HG02852 (cell line): ENCODE data around the gene UNC5C.
"Not testable (repeated sequence)": the region's sequence is repeated elsewhere in the genome, so short reads cannot be mapped to it uniquely, and the experiment has no call there.

Experiments used
- ATAC-seq: cut with Tn5 transposase; IDR thresholded peaks from one replicate; pipeline ENCODE4 v1.9.1; 2021; ENCODE audit warnings: mild to moderate bottlenecking, moderate library complexity; ENCODE audit not compliant: unreplicated experiment

UNC5C gene

DNA sequence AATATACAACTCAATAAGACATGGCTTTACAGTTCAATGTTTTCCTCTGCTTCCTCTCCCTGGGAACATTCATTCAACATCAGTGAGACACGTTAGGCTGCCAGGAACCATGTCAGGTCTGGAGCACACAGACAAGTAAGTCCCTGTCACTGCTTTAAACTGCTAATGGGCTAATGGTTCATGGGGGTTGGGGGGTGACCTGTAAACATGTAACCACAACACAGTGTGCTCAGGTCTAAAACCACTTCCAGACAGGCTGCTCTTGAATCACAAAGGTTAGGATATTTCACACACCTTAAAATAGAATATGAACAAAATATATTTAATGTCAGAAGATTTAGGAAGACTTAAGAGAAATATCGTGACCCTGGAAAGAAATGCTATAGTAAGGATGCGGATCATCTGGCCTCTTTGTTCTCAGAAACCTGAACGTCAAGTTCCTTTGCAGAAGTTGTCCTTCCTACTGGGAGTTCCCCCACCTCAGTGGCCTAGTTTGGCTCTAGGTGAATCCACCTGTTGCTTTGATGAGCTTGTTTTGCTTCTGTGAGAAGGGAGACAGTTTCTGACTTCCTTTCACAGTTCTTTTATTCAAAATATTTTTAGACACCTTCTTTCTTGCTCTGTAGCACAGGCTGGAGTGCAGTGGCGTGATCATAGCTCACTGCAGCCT is 359.9 kb downstream of the UNC5C start:
- no peak for ATAC-seq

DNA sequence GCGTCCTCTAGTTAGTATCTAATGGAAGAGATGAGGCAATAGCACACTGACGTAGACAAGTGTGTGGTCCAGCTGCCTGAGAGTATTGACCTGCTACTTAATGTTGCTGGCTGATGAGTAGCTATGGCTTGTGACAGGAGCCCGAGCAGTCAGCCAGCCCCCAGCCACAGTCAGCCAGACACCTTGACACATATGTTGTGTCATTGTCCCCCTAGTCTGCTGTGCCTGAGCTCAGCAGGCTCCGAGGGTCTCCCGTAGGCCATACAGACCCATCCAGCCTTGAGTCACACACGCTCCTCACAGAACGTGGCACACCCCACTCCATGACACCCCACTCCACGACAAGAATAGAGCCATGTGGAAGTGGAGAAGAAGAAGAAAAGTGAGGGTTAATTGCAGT is 362.1 kb downstream of the UNC5C start:
- no peak for ATAC-seq

DNA sequence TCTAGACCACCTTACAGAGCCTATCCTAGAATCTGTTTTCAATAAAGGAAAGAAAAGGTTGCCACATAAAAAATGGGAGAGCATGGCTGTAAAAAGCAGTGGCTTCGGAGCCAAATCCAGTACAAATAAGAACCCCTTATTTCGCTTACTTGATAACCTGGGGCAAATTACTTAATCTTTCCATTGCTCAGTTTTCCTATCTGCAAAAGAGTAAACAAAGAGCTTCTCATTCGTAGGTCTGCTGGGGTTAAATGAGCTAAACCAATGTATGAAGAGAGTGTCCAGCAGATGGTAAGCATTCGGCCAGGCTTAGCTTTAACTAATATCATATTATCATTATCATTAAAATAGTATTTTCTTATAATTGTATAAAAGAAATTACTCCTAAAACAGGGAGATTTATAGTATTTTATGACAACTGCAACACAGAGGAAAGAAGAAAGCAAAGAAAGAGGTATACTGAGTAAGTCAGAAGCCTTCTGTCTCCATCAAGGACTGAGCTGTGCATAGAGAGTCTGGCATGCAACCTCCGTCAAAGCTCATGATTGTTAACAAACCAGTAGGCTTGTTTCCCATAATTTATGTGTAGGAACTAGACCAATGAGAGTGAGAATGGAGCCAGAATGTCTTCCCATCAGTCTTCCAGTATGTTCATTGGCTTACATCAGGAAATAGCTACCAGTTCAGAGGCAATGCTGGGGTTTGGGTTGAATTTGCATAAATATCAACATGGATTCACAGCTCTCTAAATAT is 364.9 kb downstream of the UNC5C start:
- no peak for ATAC-seq

DNA sequence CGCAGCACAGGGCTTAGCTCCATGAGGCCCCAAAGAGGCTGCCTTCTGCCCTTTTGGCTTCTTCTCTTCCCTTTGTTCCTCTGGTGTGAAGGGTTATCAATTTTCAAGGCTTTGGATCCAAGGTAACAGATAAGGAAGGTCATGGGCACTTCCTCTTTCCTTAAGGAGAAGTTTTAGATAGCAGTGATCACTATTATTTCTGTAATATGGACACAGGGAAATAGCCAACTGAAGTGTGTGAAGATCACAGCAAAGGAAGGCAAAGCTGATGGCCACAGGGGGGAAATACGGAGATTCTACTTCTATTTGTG is 366.8 kb downstream of the UNC5C start:
- no peak for ATAC-seq

DNA sequence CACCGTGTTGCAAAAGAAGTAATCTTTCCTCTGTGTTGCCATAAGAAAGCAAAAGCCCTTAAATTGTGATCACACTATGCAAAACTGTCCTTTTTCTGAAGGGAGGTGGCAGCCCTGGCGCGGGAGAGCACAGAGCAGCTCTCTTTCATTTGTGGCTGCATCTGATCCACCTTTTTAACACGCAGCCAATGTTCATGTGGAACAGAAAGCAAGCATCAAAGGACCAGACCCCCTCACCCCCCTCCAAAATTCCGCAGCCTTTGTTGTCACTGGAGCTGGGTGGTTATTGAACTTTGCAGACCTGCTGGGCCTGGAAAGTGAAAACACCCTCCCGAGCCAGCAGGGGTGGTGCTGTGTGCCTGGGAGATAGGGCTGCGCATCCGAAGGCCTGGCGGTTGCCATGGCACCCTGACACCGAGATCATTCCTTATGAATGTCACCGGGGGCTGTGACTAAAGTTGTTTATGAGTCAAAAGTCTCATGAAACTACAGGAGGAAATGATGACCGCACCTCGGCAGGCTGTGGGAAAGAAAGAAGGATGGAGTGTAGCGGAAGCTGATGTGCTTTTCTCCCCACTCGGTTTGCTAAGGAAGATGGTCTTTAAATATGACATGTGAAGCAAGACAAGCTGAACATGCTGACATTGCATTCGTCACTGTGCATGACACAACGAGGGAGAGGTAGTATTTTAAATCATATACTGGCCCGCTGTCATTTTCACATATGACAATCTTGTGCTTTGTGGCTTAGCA is 367.4 kb downstream of the UNC5C start:
- no peak for ATAC-seq

DNA sequence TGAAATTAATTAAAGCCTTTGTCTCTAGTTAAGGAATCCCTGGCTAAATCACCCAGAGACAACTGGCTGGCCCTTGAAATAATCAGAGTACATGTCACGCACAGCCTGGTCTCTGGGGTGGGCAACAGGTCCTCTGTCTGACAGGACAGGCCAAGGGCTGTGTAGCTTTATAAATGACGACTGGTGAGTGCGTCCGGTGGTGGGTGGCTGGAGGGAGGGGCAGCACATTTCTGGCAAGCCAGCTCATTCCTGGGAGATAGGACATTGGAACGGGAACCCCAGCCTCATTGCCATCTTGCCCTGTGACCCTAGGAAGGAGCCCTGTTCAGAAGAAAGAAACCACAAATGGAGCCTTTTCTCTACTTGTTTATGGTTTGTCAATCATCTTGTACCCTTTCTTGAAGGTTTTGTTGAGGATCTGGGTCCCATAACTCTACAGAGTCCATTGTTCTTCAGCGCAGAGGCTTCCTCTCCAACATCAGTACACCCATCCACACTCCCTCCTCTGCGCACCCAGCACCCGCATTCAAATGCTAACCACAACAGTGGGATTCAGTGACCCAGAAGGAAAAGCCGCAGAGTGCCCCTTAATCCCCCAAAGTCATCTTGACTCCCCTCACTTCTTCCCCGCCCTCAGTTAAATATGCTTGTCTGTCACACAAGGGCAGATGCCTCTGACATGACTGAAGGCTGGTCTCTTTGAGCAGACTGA is 368.1 kb downstream of the UNC5C start:
- no peak for ATAC-seq

DNA sequence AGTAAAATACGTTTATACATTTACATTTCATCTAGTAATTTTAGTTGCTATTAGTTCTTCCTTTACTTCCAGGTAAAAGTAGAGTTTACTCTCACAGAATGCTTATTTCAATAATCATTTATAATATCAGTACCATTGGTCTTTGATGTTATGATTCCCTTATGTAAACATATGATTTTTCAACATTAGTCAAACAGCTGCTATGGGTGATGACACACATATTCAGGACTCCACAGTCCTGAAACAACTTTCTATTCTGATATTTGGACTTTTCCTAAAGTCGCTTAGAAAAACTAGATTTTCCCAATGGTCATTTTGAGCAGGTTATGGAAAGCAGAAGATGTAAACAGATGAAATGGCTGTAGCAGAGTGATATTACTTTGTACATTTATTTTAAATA is 369.8 kb downstream of the UNC5C start:
- no peak for ATAC-seq

DNA sequence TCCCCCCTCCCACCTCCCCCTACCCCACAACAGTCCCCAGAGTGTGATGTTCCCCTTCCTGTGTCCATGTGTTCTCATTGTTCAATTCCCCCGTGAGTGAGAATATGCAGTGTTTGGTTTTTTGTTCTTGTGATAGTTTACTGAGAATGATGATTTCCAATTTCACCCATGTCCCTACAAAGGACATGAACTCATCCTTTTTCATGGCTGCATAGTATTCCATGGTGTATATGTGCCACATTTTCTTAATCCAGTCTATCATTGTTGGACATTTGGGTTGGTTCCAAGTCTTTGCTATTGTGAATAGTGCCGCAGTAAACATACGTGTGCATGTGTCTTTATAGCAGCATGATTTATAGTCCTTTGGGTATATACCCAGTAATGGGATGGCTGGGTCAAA is 377.4 kb downstream of the UNC5C start:
- ATAC-seq, result not testable (repeated sequence)

DNA sequence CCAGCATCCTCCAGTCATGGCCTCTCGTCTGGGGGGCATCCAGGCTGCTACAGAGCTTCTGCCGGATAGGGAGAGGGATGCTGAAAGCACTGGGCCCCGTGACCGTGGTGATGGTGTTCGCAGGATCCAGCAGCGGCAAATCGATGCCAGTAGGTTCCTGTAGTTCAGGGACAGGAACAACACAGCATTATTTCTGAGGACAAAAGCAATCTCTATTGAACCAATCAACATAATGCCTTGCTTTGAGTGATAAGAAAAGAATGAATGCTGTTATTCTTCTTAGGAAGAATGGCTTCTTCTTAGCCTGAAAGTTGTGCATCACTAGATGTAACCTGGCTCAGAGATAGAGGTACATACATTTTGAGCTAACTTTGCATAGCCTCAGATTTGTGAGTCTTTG is 378.6 kb downstream of the UNC5C start:
- ATAC-seq, result no peak

DNA sequence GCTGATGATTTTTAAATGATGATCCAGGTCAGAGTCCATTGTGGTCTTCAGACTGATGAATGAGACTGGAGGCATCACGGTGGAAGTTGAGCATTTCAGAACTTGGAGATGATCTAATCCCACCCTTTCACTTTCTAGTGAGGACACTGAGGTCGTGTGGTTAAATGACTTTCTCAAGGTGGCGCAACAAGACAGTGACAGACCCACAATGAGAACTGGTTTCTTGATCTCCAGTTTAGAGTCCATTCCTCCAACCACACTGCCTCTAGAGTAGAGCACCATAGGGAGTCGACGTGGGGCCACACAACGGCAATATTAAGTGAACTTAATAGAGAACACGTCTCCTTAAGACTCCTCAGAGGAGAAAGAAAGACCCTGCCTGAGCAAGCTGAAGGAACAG is 381.0 kb downstream of the UNC5C start:
- ATAC-seq, result no peak

DNA sequence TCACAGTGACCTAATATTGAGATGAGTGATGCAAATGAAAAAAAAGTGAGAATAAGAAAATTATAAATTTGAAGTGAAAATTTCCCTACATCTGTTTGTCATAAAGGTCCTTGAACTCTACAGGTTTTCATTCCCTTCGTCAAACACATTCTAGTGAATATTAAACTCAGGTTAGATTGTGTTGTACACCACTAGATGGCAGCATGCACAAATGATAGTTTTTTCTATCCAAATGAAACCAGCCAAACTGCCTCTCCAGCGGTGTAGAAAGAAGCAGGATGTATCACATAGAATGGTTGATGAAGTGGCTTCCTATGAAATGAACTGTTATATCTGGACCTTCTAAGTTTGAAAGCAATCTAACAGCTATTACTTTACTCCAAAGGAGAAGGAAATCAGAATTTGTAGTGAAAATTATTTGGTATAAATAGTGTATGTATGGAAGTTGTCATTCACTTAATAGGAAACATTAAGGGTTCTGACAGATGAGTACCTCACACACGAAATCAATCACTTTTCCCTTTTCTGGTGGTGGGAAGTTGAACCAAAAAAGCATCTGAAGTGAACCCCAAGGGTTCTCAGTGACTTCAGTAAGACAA is 382.7 kb downstream of the UNC5C start:
- peak; percentile 88 for ATAC-seq

DNA sequence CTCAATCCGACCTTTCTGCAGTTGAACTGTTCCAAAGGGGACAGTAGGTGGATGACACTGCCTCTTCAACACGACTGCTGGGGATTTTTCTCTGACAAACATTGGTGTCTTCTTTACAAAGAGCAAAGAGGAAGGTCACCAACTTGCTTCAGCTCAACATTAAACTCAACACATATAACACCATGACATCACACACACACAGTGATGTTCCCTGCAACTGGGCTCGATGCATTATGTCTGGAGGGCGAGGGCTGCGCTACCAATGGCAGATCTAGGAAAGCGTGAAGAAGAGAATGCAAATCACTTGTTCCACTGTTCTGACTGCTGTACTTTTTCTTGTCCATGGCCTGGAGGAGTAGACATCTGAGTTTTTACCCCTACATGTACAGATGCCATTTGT is 385.9 kb downstream of the UNC5C start:
- ATAC-seq, result no peak

DNA sequence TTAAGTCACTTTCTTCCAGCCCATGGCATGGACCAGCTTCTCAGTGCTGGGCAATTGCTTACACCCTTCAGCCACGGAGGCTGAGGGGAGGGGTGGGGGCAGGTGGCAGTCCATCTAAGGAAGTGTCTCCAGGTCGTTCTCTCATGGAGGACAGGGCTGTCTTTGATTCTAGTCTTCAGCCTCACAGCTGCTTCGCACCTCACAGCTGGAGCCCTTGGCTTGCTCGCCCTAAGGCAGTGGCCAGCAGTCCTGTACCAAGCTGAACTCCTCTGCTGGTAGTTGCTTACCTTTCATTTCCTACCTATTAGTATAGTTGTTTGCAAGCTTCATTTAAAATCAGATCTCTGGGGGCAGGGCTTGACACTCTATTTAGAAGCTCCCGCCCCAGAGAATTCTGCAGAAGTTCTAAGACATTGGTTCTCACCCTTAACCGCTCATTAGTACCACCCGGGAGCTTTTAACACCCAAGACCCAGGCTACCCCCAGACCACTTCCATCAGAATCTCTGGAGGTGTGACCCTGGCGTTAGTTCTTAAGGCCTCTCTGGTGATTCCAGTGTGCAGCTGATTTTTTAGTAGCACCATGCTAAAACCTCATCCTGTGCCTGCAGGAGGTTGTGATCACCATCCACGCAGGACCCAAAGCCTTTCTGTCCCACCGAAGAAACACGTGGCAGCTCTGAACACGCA is 386.8 kb downstream of the UNC5C start:
- no peak for ATAC-seq

DNA sequence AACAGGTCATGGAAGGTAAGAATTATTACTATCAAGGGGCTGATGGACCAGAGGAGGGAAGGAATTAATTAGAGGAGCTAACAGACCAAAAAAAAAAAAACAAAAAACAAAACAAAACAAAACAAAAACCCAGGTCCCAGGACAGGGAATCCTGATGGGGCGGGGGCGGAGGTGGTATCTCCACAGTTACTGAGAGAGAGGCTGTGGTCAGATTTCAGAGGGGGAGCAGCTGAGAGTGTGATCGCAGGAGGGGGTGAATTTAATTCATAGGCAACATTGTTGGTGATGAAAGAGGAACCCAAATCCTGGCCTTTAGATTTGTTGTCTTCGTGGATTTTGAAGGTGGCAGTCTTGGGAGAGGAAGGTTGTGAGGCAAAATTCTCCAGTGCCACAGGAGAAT is 389.4 kb downstream of the UNC5C start:
- ATAC-seq, result no peak

DNA sequence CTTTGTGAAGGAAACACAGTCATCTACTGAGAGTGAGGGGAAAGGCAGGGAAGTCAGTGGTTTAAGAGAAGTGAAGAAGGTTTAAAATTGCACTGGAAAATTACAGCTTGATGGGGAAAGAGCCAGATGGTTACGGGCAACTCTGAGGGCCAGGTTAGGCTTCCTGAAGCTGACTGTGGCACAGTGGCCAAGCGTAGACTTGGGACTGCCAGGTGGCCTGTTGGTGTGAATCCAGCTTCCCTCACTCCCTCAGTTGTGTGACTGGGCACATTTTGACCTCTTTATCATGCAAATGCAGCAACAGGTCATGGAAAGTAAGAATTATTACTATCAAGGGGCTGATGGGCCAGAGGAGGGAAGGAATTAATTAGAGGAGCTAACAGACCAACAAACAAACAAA is 390.1 kb downstream of the UNC5C start:
- ATAC-seq, result no peak

DNA sequence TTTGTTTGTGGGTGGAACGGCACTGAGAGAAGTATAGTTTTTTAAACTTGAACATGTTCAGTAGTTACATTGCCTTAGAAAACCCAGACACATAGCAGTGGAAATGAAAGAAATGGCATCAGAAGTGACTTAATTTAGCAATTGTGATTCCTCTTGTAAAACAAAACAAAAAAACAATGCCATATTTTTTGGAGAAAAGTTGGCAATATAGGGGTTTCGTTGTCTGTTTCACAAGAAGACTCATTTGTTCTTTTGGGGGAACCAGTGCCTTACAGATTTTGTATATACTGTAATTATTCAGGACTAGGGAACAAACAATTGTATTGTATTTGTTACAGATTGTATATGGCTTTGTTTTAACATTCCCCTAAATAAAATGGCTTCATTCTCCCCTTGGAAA is 390.7 kb downstream of the UNC5C start:
- no peak for ATAC-seq

DNA sequence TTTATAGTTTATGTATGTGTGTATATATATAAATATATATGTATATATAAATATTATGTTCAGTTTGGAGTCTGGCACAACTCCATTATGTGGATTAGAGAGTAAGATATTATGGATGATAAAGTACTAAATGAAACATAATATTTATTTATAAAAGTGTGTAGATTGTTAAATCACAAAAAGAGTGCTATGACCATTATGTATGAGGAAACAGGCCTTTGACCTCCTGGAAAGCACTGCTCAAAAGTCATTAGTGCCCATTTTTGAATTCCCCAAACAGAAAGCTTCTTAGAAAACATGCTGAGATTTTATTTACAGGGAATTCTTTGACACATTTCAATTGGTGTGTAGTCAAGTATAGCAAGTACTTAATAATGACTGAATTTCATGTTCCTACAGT is 391.2 kb downstream of the UNC5C start:
- no peak for ATAC-seq

DNA sequence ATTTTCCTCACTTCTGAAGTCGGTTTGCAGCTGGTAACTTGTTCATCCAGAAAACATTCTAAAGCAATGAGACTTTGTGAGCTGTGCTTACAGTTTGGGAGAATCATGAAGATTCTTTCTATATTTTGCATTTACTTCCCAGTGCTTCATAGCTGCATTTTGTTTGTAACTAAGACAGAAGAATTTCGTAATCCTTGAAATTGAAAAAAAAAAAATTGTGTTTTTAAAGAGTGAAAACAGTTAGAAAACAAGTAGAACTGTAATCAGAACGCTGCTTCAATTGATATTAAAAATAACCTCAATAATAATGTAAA is 392.4 kb downstream of the UNC5C start:
- ATAC-seq, result peak; percentile 24

DNA sequence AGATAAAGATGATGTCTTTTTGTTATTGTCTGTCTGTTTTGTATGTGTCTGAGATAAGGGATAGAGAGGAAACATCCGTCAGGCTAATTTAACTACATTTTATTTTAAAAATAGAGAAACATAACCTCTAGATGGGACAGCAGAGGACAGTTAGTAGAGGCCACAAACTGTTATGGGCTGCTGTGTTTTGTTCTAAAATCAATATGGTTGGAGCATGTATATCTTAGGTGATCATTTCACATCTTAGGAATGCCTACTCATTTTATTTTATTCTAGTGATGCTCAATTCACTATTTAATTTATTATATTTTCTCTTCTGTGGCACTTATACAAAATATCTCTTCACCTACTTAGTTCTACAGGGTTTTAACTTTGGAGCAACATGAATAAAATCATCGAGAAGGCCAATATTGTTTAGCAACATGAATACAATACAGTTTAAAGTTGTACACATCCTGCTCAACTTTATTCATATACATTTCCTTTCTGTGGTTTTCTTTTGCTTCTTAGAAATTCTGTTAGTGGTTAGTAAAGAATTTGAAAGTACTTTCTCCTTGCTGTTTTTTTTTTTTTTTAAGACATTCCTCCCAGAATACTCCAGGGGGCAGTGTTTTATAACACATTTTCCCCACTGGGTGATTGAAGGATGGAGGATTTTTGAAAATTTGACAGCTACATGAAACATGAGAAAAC is 392.9 kb downstream of the UNC5C start:
- peak; percentile 76 for ATAC-seq

DNA sequence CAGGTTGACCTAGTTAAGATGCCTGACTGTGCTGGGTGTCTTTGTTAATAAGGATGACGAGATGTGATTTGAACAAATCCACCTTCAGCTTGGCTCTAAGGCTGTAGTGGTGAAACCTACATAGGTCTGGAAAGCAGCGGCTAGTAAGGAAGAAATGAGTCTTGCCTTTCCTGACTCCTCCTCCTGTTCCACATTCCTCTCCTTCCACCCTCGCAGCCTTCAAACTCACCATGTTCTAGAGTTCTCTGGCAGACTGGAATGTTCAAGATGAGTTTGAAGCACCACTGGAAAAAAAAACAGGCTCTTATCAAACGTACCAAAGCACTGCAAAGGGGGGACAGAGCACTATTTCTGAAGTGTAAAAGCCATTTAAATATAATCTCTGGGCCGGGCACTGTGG is 395.6 kb downstream of the UNC5C start:
- ATAC-seq, result no peak
